NK-92 (cell line): ENCODE measurements around the gene FOXR1.
A peak's percentile ranks its signal among the peaks of the same experiment; 100 is the strongest.

ENCODE experiments used
- DNase-seq: peaks from one replicate; lab custom pipeline; 2025; ENCODE audit not compliant: unreplicated experiment; lab: John Stamatoyannopoulos, UW

Gene FOXR1

GRCh38 chr11:119025099-119025473 is 53.5 kb downstream of the FOXR1 start:
- DNase-seq, result no peak

GRCh38 chr11:119025541-119025940 is 54.0 kb downstream of the FOXR1 start:
- no peak for DNase-seq

GRCh38 chr11:119025978-119026766 is 54.6 kb downstream of the FOXR1 start:
- no peak for DNase-seq

- no peak for DNase-seq
Measured at GRCh38 chr11:119026970-119027369, 55.4 kb downstream of the FOXR1 start.

GRCh38 chr11:119027561-119028345 is 56.2 kb downstream of the FOXR1 start:
- no peak for DNase-seq

- DNase-seq, result no peak
Measured at GRCh38 chr11:119028346-119029068, 56.9 kb downstream of the FOXR1 start.

- no peak for DNase-seq
Measured at GRCh38 chr11:119029069-119029339, 57.4 kb downstream of the FOXR1 start.

- no peak for DNase-seq
Measured at GRCh38 chr11:119029340-119030028, 57.9 kb downstream of the FOXR1 start.

GRCh38 chr11:119030029-119030328 is 58.4 kb downstream of the FOXR1 start:
- DNase-seq, result no peak

GRCh38 chr11:119030329-119031047 is 58.9 kb downstream of the FOXR1 start, which contains the start of gene SLC37A4:
Gene SLC37A4, minus strand, starts transcription at chr11:119030877.
- DNase-seq, result peak; percentile 83
